ENCODE data around the gene C2CD3.
"Not testable (repeated sequence)": the region's sequence is repeated elsewhere in the genome, so short reads cannot be mapped to it uniquely, and the experiment has no call there.

Gene C2CD3

DNA sequence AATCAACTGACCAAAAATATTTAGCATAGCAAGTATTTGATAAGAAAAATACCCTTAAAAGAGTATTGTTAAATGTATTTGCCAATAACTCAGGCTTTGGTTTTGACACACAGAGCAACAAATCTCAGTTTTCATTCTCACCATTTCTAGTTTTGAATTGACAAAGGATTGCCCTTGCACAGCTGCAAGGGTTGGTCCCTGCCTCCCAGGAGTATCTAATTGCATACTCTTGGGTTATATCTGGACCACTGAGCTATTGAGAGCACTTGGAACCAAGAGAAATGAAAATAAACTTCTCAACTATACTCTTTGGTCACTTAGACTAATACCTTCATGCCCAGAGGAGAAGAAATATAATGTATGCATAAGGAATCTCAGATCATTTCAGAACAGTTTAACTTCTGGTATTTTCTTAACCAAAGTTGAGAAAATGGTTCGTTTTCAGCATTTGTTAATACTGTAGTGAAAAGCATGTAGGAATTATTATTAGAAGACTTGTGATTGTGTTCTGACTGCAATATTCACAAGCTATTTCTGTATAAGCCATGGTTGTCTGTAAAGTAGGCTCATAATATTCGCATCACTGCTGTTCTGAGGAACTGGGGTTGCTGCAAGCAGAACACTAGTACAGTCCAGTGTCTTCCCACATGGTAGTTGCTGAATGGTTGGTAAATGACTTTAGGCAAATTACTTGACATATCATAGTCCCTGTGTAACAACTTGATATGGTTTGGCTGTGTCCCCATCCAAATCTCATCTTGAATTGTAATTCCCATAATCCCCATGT, 7.9 kb downstream of the C2CD3 start:
- no peak for DNase-seq

DNA sequence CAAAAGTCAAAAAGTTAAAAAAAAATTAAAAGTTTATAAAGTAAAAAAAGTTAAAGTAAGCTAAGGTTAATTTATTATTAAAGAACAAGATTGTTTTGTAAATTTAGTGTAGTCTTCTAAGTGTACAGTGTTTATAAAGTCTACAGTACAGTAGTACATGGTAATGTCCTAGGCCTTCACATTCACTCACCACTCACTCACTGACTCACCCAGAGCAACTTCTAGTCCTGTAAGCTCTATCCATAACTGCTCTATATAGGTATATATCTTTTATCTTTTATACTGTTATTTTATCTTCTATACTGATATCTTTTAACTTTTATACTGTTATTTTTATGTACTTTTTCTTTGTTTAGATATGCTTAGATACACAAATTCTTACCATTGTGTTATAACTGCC, 11.2 kb downstream of the C2CD3 start:
- no peak for DNase-seq

DNA sequence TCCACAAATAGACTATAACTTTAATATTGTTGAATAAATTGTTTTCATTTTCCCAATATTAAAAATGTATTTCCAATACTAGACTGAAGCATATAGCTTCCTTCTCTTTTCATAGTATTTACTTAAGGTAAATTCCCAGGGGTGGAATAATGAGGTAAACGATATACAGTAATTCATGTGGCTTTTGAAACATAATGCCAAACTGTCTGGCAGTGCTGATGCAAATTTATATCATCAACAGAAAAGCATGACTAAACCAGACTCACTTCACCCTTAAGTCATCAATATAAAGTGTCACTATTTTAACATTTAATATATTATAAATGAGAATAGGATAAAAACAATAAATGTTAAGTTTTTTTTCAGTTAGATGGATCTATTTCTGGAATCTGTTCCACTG, 13.6 kb downstream of the C2CD3 start:
- no peak for DNase-seq

DNA sequence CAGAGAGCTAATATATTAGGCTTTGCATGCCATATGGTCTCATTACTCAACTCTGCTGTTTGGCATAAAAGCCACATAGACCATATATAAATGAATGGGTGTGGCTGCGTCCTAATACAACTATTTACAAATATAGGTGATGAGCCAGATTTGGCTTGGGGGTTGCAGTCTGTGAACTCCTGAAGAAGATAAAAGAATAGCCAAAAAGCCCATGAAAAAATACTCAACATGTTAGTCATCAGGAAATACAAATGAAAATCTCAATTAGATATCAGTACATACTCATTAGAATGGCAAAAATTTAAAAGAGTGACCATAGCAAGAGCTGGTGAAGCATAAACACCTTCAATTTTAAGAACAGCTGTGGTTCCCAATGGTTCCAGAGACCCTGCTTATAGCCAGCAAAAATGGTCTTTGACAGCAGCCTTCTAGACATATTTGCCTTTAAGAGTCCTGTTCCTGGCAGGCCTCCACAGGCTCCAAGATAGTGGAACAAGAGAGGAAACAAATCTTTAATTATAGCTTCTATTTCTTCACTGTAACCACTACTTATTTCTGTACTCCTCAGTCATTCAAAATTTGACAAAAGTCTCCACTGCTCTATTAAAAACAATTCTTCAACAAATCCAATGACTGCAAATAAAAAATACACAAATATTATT, 16.1 kb downstream of the C2CD3 start:
- DNase-seq: no peak

DNA sequence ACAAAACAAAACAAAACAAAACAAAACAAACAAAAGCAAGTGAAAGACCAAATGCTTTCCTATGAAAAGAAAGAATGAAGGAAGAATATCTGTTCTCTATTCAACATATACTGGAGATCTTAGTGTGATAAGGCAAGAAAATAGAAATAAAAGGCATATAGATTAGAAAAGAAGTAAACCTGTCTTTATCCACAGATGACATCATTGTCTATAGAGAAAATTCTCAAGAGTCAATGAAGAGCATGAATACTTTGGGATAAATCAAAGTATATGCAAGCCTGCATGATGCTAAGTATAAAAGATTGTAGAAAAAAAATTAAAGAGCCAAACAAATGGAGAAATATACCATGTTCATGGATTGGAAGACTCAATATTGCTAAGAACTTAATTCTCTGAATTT, 17.6 kb downstream of the C2CD3 start:
- no peak for DNase-seq

DNA sequence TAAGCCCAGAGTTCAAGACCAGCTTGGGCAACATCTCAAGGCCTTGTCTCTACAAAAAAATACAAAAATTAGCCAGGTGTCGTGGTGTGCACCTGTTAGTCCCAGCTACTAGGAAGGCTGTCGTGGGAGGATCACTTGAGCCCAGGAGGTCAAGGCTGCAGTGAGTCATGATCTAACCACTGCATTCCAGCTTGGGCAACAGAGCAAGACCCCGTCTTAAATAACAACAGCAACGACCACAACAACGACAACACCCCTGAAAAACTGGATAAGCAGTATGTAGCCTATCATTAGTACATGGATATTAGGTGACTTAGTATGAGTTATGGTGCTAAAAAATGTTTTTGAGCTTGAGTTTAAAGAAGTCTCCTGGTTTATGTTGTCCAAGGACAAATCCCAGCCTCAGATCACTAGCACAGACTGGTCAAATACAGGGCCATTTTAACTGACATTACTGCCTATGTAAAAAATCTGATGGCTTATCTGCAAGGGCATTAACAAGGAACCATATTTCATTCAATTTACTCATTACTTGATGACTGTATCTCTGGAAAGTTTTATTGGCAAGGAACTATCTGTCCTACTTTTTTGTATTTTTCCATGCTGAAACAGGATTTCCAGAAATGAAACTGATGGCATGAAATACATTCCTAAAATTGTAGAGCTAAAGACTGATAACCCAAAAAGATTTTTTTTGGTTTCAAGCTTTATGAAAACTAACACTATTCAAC, 23.4 kb downstream of the C2CD3 start:
- no peak for DNase-seq

DNA sequence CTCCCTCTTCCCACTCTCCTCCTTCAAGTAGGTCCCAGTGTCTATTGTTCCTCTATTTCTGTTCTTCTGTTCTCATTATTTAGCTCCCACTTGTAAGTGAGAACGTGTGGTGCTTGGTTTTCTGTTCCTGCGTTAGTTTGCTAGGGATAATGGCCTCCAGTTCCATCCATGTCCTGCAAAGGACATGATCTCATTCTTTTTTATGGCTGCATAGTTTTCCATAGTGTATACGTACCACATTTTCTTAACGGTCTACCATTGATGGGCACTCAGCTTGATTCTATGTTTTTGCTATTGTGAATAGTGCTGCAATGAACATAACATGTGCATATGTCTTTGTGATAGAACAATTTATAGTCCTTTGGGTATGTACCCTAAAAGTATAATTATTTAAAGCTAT, 26.2 kb downstream of the C2CD3 start:
- DNase-seq: no peak

DNA sequence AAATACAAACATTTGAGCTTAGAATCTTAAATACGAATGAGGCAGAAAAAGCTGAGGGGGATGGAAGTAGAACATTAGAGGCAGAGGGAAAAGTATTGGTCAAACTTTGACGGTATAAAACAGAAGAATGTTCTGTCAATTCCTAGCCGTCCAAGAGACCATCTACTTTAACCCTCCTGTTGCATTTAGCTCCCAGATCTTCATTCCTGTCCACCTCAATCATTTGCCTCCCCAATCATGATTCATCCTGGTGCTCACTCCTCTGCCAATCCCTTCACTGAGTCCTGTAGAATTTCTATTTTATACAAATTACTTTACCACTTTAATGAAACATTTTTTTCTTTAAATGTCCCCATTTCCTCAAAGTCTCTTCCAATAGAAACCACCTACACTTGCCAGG, 28.2 kb downstream of the C2CD3 start:
- DNase-seq: no peak

DNA sequence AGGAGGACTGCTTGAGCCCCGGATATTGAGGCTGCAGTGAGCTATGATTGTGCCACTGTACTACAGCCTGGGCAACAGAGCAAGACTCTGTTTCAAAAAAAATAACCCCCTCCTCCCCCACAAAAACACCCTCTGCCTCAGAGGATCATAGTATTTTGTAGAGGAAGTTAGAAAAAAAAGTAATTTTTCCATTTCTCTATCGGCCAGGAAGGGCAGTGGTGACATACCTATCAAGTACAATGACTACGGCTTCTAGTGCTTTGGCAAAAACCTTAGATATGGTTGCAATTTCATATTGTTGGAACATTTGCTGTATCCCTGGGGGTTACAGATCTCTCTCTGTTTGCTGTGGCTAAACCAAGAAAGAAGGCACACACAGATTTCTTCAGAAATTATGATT, 28.9 kb downstream of the C2CD3 start:
- no peak for DNase-seq

DNA sequence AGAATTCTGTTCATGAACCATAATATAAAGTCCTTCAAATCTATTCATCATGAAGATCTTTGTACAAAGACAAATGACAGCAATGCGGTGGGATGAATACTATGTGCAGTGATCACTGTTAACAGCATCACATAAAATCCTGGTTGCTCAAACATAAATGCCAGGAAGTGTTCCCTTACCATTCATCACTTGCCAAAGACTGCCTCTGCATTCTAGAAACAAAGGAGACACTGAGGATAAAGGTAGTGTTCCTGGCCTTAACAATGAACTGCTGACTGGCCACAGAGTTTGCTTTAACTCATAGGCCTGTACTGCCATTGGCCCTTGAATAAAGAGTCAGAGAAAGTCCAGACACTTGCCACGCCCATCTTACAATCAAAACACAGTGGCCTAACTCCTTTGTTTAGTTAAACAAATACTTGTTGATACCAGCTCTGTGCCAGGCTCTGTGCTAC, 29.5 kb downstream of the C2CD3 start:
- DNase-seq: no peak

DNA sequence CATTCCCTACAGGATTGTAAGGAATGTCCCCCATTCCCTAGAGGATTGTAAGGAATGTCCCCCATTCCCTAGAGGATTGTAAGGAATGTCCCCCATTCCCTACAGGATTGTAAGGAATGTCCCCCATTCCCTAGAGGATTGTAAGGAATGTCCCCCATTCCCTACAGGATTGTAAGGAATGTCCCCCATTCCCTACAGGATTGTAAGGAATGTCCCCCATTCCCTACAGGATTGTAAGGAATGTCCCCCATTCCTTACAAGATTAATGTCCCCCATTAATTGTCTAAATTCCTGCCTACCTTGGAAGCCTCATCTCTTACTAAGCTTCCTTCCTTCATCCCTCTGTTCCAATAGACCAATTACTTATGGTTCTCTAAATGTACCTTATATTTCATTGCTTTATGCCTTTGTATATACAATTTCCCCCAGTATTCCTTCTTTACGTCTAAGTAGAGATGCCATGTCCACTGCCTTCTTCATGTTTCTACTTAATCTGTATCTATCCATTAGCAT, 30.8 kb downstream of the C2CD3 start:
- not testable (repeated sequence) for DNase-seq

DNA sequence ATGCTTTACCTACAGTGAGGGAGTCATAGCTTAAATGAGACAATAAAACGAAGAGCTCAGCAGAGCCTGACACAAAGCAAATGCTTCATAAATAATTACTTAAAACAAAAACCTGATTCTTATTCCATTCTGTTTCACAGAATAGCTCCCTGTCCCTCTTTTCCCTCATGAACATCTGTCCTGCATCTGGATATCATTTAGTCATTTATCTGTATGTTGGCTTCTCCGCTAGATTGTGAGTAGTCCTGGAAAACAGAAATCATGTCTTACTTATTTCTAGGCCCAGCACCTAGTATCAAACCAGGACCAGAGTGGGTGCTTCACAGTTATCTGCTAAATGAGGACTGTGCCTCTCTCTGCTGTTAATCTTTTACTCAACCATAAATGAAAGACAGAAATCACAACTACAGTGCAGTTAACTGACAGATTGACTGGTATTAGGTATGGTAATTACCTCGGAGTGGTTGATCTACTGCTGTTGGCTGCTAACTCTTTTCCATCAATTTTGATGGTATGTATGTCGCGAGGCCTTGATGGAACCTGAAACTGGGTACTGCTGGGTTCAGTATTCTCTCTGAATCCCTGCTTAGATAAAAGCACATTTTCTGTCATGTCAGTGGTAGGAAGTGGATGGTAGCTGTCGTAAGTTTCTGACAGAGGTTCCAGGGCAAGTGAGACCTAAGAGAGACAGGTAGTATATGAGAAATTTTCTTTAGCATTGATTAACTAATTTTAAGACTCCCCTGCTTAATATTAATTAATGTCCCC, 31.5 kb downstream of the C2CD3 start:
- DNase-seq: no peak

DNA sequence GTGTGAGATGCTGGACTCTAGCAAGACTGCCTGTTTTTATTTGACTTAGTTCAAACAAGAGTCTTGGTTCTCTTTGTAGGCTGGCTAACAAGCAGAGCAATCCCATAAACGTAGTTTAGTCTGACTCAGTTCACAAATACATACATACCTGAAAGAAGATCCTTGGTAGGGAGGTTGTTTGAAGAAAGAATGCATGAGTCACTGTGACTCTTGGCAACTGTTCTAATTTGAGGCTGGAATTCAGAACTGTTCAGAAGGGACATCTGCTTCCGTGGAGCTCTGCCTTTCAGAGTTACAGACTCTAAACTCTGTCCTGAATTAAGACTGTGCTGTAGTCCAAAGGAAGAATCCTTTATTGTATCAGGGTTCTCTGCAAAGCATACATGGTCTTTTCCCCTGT, 32.2 kb downstream of the C2CD3 start:
- no peak for DNase-seq

DNA sequence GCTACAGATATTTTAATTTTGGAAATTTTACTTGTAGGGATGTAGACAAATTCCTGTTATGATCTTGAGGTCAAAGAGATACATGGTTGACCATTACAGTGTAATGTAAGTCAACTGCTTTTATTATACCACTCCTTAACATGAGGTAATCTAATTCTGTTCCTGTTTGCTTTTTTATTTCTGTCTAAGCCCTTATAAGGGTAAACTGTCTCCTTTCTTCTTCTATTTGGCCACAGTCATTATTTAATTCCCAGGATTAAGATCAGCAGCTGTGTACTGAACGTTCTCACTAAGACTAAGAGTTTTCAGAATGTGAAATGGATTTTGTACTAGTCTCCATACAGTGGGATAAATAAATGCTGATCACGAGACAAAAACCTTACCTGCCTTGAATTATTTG, 32.8 kb downstream of the C2CD3 start:
- no peak for DNase-seq

DNA sequence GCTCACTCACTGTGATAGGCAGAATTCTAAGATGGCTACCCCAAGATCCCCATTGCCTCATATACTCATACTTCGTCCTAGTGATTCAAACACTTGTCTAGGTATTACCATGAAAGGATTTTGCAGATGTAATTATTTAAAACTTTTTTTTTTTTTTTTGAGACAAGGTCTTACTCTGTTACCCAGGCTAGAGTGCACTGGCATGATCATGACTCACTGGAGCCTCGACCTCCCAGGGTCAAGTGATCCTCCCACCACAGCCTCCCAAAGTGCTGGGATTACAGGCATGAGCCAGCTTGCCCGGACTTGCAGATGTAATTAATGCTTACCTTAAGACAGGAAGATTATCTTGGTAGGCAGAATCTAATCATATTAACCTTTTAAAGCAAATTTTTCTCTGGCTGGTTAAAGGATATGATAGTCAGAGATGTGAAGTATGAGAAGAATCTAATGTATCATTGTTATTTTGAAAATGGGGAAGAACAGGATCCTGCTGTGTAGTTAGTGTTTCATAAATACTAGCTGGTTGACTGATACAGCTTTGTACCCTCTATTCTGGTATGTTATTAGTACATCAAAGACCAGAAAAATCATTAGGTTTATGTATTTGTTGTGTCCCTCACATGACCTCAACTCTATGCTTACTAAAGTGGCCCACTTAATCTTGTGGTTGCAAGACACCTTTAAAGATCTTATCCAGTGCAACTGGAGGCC, 35.5 kb downstream of the C2CD3 start:
- DNase-seq: no peak

DNA sequence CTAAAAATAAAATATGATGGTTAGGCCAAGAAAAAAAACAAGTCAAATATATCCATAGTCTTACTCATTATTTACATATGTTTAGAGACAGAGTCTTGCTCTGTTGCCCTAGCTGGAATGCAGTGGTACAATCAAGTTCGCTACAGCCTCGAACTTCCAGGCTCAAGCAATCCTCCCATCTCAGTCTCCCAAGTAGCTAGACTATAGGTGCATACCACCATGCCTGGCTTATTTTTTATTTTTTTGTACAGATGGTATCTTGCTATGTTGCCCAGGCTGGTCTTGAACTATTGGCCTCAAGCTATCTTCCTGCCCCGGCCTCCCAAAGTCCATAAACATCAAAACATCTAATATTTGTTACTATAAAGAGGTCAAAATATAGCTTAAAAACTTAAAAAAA, 36.1 kb downstream of the C2CD3 start:
- DNase-seq: no peak

DNA sequence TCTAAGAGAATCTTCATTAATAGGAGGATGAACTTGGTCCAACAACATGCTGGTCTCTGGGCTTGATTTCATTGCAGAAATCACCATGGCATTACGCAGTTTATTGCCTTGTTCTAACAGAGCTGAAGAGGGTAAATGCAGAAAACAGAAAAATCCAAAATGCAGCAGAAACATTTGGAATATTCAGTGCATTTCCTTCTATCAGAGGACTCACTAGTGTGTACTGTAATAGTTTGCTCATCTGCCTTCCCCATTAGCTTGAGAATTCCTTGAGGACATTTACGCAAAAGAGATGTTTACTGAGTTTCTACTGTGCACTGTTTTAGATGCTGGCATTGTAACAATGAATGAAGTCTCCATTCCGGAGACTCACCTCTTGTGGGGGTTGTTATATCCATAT, 37.4 kb downstream of the C2CD3 start:
- no peak for DNase-seq

DNA sequence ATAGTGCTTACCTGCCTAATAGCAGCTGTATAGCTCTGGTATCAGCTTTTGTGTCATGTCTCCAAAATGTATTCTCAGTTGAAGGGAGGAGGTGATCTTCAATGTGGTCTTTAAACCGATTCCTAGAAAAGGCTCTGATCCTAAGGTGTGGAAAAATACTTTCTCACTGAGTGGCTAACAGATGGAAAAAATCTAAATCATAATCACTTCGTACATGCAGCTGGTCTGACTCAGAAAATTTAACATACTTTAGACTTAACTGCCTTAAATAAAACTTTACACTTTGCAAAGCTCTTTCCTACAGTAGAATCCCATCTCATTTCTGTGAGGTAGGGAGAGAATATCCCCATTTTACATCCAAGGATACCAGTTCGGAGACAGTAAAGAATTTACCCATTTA, 38.0 kb downstream of the C2CD3 start:
- no peak for DNase-seq

DNA sequence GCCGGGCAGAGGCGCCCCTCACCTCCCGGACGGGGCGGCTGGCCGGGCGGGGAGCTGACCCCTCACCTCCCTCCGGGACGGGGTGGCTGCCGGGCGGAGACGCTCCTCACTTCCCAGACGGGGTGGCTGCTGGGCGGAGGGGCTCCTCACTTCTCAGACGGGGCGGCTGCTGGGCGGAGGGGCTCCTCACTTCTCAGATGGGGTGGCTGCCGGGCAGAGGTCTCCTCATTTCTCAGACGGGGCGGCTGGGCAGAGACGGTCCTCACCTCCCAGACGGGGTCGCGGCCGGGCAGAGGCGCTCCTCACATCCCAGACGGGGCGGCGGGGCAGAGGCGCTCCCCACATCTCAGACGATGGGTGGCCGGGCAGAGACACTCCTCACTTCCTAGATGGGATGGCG, 41.7 kb downstream of the C2CD3 start:
- not testable (repeated sequence) for DNase-seq

DNA sequence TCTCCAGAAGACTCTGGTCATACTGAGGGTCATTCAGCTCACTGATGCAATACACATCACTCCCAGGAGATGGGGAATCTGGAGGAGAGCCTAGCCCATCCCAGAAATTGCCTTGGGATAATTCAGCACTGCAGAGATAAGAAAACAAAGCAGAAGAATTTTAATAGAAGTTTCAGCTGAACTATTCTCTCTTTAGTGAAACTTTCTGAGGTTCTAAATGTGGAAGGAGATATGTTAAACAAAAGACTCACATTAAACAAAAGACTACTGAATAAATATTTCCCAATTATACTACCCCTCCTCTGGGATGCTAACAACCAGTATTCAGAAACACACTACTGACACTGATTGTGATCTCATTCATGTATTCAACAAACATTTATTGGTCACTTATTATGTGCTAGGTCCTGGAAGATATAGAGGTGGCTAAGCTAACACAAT, 47.8 kb downstream of the C2CD3 start:
- no peak for DNase-seq

DNA sequence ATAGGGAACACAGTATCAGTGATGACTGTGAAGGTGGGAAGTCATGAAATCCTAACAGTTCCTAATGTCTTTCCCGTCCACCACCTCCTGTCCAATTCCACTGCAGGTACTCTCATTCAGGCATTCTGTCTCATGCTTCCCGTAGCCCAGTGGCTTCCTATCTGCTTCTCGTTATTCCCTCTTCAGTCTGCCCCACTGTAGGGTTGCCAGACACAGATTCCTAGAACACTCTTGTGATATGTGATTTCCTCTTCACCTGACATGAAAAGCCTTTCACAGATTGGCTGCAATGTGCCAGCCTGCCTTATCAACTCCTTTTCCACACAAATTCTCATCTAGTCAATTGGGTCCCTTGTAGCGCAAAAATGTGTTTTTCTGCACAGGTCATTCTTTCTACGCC, 49.0 kb downstream of the C2CD3 start:
- DNase-seq: no peak

Data from stimulated activated CD4-positive, alpha-beta T cell treated with anti-CD3 and anti-CD28 coated beads, Interleukin-2, amount 100 ng/mL, for 48 hours (primary cell).